Measurements from ENCODE around the gene GRIK3. TPM values are rescaled to one million over a fixed set of nuclear protein-coding genes. Genes with fewer than 3 reads are reported as not detected.

The GRIK3 gene
- total and polyA plus RNA-seq, 2 of the 8 experiments (the other 6 are each of a cell fraction or from before 2014, with no cell fraction given), result 2.1 to 3.4 TPM

GRCh38 chr1:36912365-36912865, 121.9 kb downstream of the GRIK3 start (continued):
- TF ChIP-seq CHD1 (IDR thresholded peaks at IDR 0.05; ENCODE audit: low read depth, low read length) (no peak), SP4 (IDR thresholded peaks at IDR 0.05; ENCODE audit: low read length) (no peak), CREB1 (IDR thresholded peaks at IDR 0.05) (no peak)
